Renal pelvis (tissue), 12 donors: ENCODE measurements around the gene IFNG-AS1. TPM values are rescaled to one million over a fixed set of nuclear protein-coding genes. Genes with fewer than 3 reads are reported as not detected.

Experiments used
- DNase-seq: peaks from one replicate; pipeline ENCODE4 v3.0.0-alpha.2; 2013
- long read RNA-seq, 16 experiments: transcript quantifications; one replicate each; lab custom pipeline, GENCODE V29; 2026
- polyA plus RNA-seq, 3 donors: library from polyadenylated mRNA; unstranded; fragments of 120-200 nt; gene quantifications; one replicate each; pipeline ENCODE4 v1.2.1, GENCODE V29; 2013; ENCODE audit not compliant: insufficient read length in 3 of 3

The IFNG-AS1 gene
- not detected for polyA plus RNA-seq
- long read RNA-seq, donor 1, result 0 reads
- long read RNA-seq, donor 2, result 0 reads
- long read RNA-seq, donor 3, result 0 reads
- long read RNA-seq, donor 4, result 0 reads
- long read RNA-seq, donor 5, result 0 reads
- long read RNA-seq, donor 6, result 0 reads
- long read RNA-seq, donor 7, result 0 reads
- long read RNA-seq, donor 8, result 0 reads
- long read RNA-seq, donor 9, result 0 reads
- long read RNA-seq, donor 10, result 0 reads
- long read RNA-seq, donor 11, result 0 reads
- long read RNA-seq, donor 12, result 0 reads
- long read RNA-seq, donor 13, result 0 reads
- long read RNA-seq, donor 14, result 0 reads
- long read RNA-seq, donor 15, result 0 reads
- long read RNA-seq, donor 16, result 0 reads

- no peak for DNase-seq
Observed at GRCh38 chr12:67989184-67989920, at the start of gene IFNG-AS1. Gene IFNG-AS1, plus strand, starts transcription at chr12:67989447.

- no peak for DNase-seq
Observed at GRCh38 chr12:67939611-67940010, 49.6 kb upstream of the IFNG-AS1 start.

- no peak for DNase-seq
Observed at GRCh38 chr12:67940780-67941243, 48.4 kb upstream of the IFNG-AS1 start.

GRCh38 chr12:67942724-67943123 is 46.5 kb upstream of the IFNG-AS1 start:
- no peak for DNase-seq

- peak; percentile 77 for DNase-seq
Observed at GRCh38 chr12:67943141-67943892, 45.9 kb upstream of the IFNG-AS1 start.

- DNase-seq, result no peak
Observed at GRCh38 chr12:67944093-67944492, 45.2 kb upstream of the IFNG-AS1 start.

DNA sequence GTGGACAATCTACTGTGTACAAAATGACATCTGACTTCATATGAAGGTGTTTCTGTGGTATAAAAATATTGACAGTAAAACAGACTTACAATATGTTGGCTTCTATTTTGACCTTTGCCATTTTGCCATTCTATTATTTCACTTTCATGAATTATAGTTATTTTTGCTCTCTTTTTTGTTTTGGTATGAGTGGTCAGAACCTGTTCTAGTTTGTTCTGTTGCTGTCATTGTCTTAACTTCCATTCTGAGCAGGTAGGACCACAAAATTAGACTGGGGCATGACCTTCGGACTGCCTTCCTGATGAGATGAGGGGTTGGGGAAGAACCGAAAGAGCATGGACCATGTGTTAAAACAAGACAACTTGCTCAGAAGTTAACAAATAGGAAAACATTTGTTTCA is 36.5 kb upstream of the IFNG-AS1 start:
- DNase-seq, result no peak

GRCh38 chr12:67957383-67957782 is 31.9 kb upstream of the IFNG-AS1 start:
- DNase-seq, result no peak

GRCh38 chr12:67958187-67958586 is 31.1 kb upstream of the IFNG-AS1 start:
- DNase-seq, result no peak

- DNase-seq, result no peak
Observed at GRCh38 chr12:67964456-67964855, 24.8 kb upstream of the IFNG-AS1 start.

DNA sequence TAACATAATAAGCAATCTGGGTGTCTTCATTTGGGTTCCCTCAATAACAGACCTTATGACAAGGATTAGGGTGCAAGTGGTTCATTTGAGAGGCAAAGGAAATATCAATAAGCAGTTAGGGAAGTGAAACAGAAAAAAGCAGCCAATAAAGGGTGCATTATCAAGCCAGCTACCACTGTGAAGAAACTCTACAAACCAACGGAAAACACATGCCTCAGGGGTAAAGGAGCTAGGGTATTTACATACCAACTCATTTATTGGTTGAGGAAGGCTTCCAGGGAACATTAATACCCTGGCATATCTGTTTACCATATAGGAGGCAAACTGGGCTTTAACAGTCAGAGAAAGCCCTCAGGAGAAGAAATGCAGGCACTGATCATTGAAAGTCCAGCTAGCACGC is 22.7 kb upstream of the IFNG-AS1 start:
- no peak for DNase-seq

GRCh38 chr12:67968321-67968720 is 20.9 kb upstream of the IFNG-AS1 start:
- DNase-seq, result no peak

DNA sequence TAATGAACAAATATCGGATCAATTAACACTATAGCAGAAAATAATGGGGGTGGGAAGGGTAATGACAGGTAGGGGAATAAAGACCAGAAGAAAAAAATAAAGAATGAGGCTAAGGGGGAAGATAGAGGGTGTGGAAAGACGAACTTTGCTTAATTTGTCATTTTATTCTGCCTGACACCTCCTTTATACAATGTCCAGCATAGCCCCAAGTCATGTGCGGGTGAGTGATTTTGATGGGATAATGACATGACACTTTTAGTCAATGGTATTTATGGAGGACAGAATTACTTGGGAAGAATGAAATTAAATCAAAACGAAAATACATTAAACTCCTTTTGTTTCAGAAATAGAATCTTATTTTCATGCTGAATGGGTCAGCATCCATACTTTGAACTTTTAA is 20.5 kb upstream of the IFNG-AS1 start:
- DNase-seq, result no peak

GRCh38 chr12:67969134-67969802 is 20.0 kb upstream of the IFNG-AS1 start:
- no peak for DNase-seq

DNA sequence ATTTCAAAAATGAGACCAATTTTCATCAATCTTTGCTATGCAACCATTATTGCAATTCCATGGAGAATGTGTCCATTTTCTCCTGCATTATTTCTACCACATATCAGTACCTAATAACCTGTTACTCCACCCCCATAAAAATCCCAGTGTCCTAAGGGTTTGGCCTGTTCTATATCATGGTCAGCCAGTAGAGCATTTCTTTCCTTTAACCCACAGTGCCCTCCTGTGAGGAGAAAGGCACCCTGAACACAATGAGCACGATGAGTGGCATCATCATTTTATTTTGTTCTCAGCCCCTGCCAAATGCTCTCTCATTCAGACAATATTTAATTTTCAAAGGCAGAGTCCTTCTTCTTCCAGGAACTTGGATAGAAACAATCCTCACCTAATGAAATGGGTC is 11.6 kb upstream of the IFNG-AS1 start:
- DNase-seq, result no peak

DNA sequence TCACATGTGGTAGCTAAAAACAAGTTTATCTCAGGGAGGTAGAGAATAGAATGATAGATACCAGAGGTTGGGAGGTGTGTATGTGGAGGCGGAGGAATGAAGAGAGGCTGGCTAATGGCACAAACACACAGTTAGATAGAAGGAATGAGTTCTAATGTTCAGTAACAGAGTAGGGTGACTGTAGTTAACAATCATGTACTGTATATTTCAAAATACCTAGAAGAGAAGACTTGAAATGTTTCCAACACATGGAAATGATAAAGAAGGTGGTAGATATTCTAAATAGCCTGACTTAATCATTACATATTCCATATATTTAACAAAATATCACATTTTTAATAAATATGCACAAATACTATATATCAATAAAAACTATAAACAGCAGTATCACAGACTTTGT is 8.9 kb upstream of the IFNG-AS1 start:
- DNase-seq, result no peak

GRCh38 chr12:67981287-67982162 is 7.7 kb upstream of the IFNG-AS1 start:
- DNase-seq, result no peak

DNA sequence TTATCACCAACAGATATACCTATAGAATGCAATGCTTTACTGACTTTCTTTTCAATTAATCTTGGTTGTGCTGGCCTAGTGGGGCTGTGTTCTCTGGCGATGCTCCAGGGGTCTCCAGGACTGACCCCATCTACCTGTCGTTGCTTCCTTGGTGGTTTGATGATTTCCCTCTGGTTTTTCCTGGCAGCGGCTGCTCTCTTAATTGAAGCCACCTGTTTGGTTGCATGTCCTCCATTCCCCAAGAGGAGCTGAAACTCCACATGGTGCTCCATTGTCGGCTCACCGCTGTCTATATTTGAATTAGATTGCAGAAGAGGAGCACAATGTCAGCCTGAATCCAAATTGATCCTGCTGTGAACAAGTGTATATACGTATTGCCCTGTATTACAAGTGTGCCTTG is 7.1 kb upstream of the IFNG-AS1 start:
- DNase-seq, result no peak

- DNase-seq, result no peak
Observed at GRCh38 chr12:67986632-67987031, 2.6 kb upstream of the IFNG-AS1 start.

GRCh38 chr12:67988601-67989021 is 636 bp upstream of the IFNG-AS1 start:
- DNase-seq, result no peak

- no peak for DNase-seq
Observed at GRCh38 chr12:67991158-67991557, 1.9 kb downstream of the IFNG-AS1 start.
